Measurements from ENCODE around the gene KIAA0513. TPM values are rescaled to one million over a fixed set of nuclear protein-coding genes. Genes with fewer than 3 reads are reported as not detected.

The KIAA0513 gene
- total RNA-seq, 2 donors from 2014 or later = 23.1 to 71.9 TPM

- Histone ChIP-seq H3K4me1 (peaks cover 9% of the 10 kb centered on the region), H3K36me3 (replicated peaks in 1 of 2; ENCODE audit: insufficient read depth in 1 of 2, low read depth in 2 of 2) (no peaks in the 10 kb centered on the region), H3K27me3 (no peaks in the 10 kb centered on the region), H3K27ac (no peak overlapping the region), H3K9me3 (no peaks in the 10 kb centered on the region), H3K4me3 (no peak overlapping the region)
- intact Hi-C loops (cut with DNase I) = loop anchor here (10.0 kb wide), 1 partner anchor 132 kb away; no protein-coding TSS in a partner anchor
- TF ChIP-seq CTCF (IDR thresholded peaks at IDR 0.05) (no peak), POLR2A (IDR thresholded peaks at IDR 0.05) (no peak)
- no peak for ATAC-seq
- DNase-seq = no peak
- 88 to 90% methylated on average over 12 to 13 of the region's 14 CpGs for WGBS, 2 donors
Observed at GRCh38 chr16:85113168-85113733, 85.7 kb downstream of the KIAA0513 start.

GRCh38 chr16:85113913-85114312, 86.3 kb downstream of the KIAA0513 start:
- Histone ChIP-seq H3K27me3 (no peaks in the 10 kb centered on the region), H3K36me3 (replicated peaks in 1 of 2; ENCODE audit: insufficient read depth in 1 of 2, low read depth in 2 of 2) (no peaks in the 10 kb centered on the region), H3K27ac (no peak overlapping the region), H3K4me3 (no peak overlapping the region), H3K4me1 (peaks cover 9% of the 10 kb centered on the region), H3K9me3 (no peaks in the 10 kb centered on the region)
- intact Hi-C loops (cut with DNase I) = loop anchor here (10.0 kb wide), 1 partner anchor 131 kb away; no protein-coding TSS in a partner anchor
- 64 to 90% methylated on average over 2 to 13 of the region's 14 CpGs for WGBS, 2 donors
- DNase-seq = no peak
- TF ChIP-seq CTCF (IDR thresholded peaks at IDR 0.05) (no peak), POLR2A (IDR thresholded peaks at IDR 0.05) (no peak)
- no peak for ATAC-seq

- H3K36me3 ChIP-seq (replicated peaks in 1 of 2; ENCODE audit: insufficient read depth in 1 of 2, low read depth in 2 of 2) = no peaks in the 10 kb centered on the region
- no peaks in the 10 kb centered on the region for H3K27me3 ChIP-seq
- ATAC-seq (peak; percentile 93), DNase-seq (peak; percentile 89 to 93 (median 90))
- H3K27ac ChIP-seq = peak overlapping the region in 3 of 4 donors; percentile 5 to 68 (median 36)
- TF ChIP-seq CTCF (IDR thresholded peaks at IDR 0.05) = peak; percentile 96 to 98 (median 97)
- no peak for TF ChIP-seq POLR2A (IDR thresholded peaks at IDR 0.05)
- no peak overlapping the region for H3K4me3 ChIP-seq
- H3K4me1 ChIP-seq = peaks cover 9% of the 10 kb centered on the region
- intact Hi-C loops (cut with DNase I) = loop anchor here (10.0 kb wide), 1 partner anchor 130 kb away; no protein-coding TSS in a partner anchor
- 8 to 9% methylated on average over 18 to 20 of the region's 20 CpGs for WGBS, 2 donors
- H3K9me3 ChIP-seq = no peaks in the 10 kb centered on the region
Observed at GRCh38 chr16:85114909-85115567, 87.4 kb downstream of the KIAA0513 start.

- TF ChIP-seq POLR2A (IDR thresholded peaks at IDR 0.05) (no peak), CTCF (IDR thresholded peaks at IDR 0.05) (no peak)
- intact Hi-C loops (cut with DNase I) = loop anchor here (10.0 kb wide), 1 partner anchor 127 kb away; no protein-coding TSS in a partner anchor
- Histone ChIP-seq H3K9me3 (no peaks in the 10 kb centered on the region), H3K27me3 (no peaks in the 10 kb centered on the region), H3K36me3 (replicated peaks in 1 of 2; ENCODE audit: insufficient read depth in 1 of 2, low read depth in 2 of 2) (no peaks in the 10 kb centered on the region), H3K4me3 (no peak overlapping the region), H3K27ac (no peak overlapping the region), H3K4me1 (peaks cover 9% of the 10 kb centered on the region)
- 89 to 92% methylated on average over 12 of the region's 12 CpGs for WGBS, 2 donors
- no peak for ATAC-seq
- no peak for DNase-seq
Observed at GRCh38 chr16:85117418-85117817, 89.8 kb downstream of the KIAA0513 start.

Data from body of pancreas (tissue), 4 donors.